Activated naive CD4-positive, alpha-beta T cell treated with anti-CD3 and anti-CD28 coated beads, Interleukin-2, amount 50 U/mL, for 72 hours (primary cell): ENCODE measurements around the gene SLC35G1. TPM values are rescaled to one million over a fixed set of nuclear protein-coding genes. Genes with fewer than 3 reads are reported as not detected.
A peak's percentile ranks its signal among the peaks of the same experiment; 100 is the strongest.

Experiments
- ATAC-seq, 2 donors: fragments of 150-1000 bp; cut with Tn5 transposase; 2 replicates each; pipeline ENCODE4 v1.10.0; 2021; ENCODE audit warnings: mild to moderate bottlenecking in 2 of 2, moderate library complexity in 2 of 2
- DNase-seq, 2 donors: peaks; one replicate each; pipeline ENCODE4 v3.0.0; 2021 to 2022; ENCODE audit warnings: low spot score in 2 of 2
- H3K27ac Mint-ChIP-seq, 2 donors: one replicate each; pipeline ENCODE4 v1.8.0; 2022; ENCODE audit warnings: mild to moderate bottlenecking in 2 of 2, mixed read lengths in 2 of 2
- H3K36me3 Mint-ChIP-seq, 2 donors: one replicate each; pipeline ENCODE4 v1.8.0; 2022; ENCODE audit warnings: mixed read lengths in 2 of 2
- H3K9me3 Mint-ChIP-seq, 2 donors: one replicate each; pipeline ENCODE4 v1.8.0; 2022; ENCODE audit warnings: mixed read lengths in 2 of 2
- total RNA-seq, 2 donors: library from RNA; stranded (reverse); gene quantifications; one replicate each; pipeline ENCODE4 v1.2.3, GENCODE V29; 2022

SLC35G1 gene
- total RNA-seq, 2 donors from 2014 or later: 3.3 to 4.1 TPM

GRCh38 chr10:93916257-93917063, 22.7 kb downstream of the SLC35G1 start:
- Mint-ChIP-seq H3K9me3 (no peaks in the 10 kb centered on the region), H3K36me3 (no peaks in the 10 kb centered on the region), H3K27ac (no peak overlapping the region)
- no peak for ATAC-seq
- no peak for DNase-seq

- H3K36me3 Mint-ChIP-seq: no peaks in the 10 kb centered on the region
- DNase-seq: no peak
- H3K9me3 Mint-ChIP-seq: no peaks in the 10 kb centered on the region
- H3K27ac Mint-ChIP-seq: no peak overlapping the region
- ATAC-seq: no peak
Observed at GRCh38 chr10:93917064-93917391, 23.2 kb downstream of the SLC35G1 start.

- DNase-seq (no peak), ATAC-seq (no peak)
- Mint-ChIP-seq H3K36me3 (no peaks in the 10 kb centered on the region), H3K27ac (no peak overlapping the region), H3K9me3 (no peaks in the 10 kb centered on the region)
Observed at GRCh38 chr10:93917821-93918220, 24.0 kb downstream of the SLC35G1 start.

- no peak for ATAC-seq
- peak in 1 of 2 donors; percentile 45 for DNase-seq
- Mint-ChIP-seq H3K36me3 (no peaks in the 10 kb centered on the region), H3K9me3 (no peaks in the 10 kb centered on the region), H3K27ac (no peak overlapping the region)
Observed at GRCh38 chr10:93921338-93921737, 27.6 kb downstream of the SLC35G1 start.

GRCh38 chr10:93926613-93927012, 32.8 kb downstream of the SLC35G1 start:
- Mint-ChIP-seq H3K36me3 (peaks cover 19 to 20% of the 10 kb centered on the region in 2 donors), H3K27ac (no peak overlapping the region), H3K9me3 (peaks cover 13% of the 10 kb centered on the region in 2 donors)
- DNase-seq: no peak
- ATAC-seq: no peak

GRCh38 chr10:93938140-93938539, 44.4 kb downstream of the SLC35G1 start:
- ATAC-seq (no peak), DNase-seq (no peak)
- H3K9me3 Mint-ChIP-seq: peaks cover 0 to 6% of the 10 kb centered on the region in 2 donors
- no peak overlapping the region for H3K27ac Mint-ChIP-seq
- no peaks in the 10 kb centered on the region for H3K36me3 Mint-ChIP-seq

- no peaks in the 10 kb centered on the region for H3K36me3 Mint-ChIP-seq
- peaks cover 0 to 6% of the 10 kb centered on the region in 2 donors for H3K9me3 Mint-ChIP-seq
Observed at GRCh38 chr10:93940881-93941280, 47.1 kb downstream of the SLC35G1 start.

GRCh38 chr10:93941606-93942005, 47.8 kb downstream of the SLC35G1 start:
- H3K36me3 Mint-ChIP-seq: no peaks in the 10 kb centered on the region
- peaks cover 0 to 6% of the 10 kb centered on the region in 2 donors for H3K9me3 Mint-ChIP-seq
- ATAC-seq: no peak
- no peak for DNase-seq
- no peak overlapping the region for H3K27ac Mint-ChIP-seq

More at GRCh38 chr10:93940881-93941280, 47.1 kb downstream of the SLC35G1 start:
- DNase-seq (no peak), ATAC-seq (no peak)
- H3K27ac Mint-ChIP-seq: no peak overlapping the region

GRCh38 chr10:93945819-93946218, 52.0 kb downstream of the SLC35G1 start:
- H3K9me3 Mint-ChIP-seq: no peaks in the 10 kb centered on the region
- no peak for DNase-seq
- H3K27ac Mint-ChIP-seq: no peak overlapping the region
- no peaks in the 10 kb centered on the region for H3K36me3 Mint-ChIP-seq
- ATAC-seq: no peak

- H3K9me3 Mint-ChIP-seq: no peaks in the 10 kb centered on the region
- DNase-seq: no peak
- no peak overlapping the region for H3K27ac Mint-ChIP-seq
- no peaks in the 10 kb centered on the region for H3K36me3 Mint-ChIP-seq
- ATAC-seq: no peak
Observed at GRCh38 chr10:93947055-93947454, 53.3 kb downstream of the SLC35G1 start.

GRCh38 chr10:93947524-93947923, 53.7 kb downstream of the SLC35G1 start:
- H3K27ac Mint-ChIP-seq: no peak overlapping the region
- DNase-seq (no peak), ATAC-seq (no peak)
- no peaks in the 10 kb centered on the region for H3K36me3 Mint-ChIP-seq
- H3K9me3 Mint-ChIP-seq: no peaks in the 10 kb centered on the region

GRCh38 chr10:93951905-93952304, 58.1 kb downstream of the SLC35G1 start:
- Mint-ChIP-seq H3K27ac (no peak overlapping the region), H3K36me3 (no peaks in the 10 kb centered on the region), H3K9me3 (no peaks in the 10 kb centered on the region)
- DNase-seq: no peak
- ATAC-seq: no peak

Other genes starting within 250 kb of the SLC35G1 start
- gene FRA10AC1, start 191.4 kb upstream of the SLC35G1 start, total RNA-seq: 10 to 100 TPM; 18.5 to 27.0 TPM
- not detected for gene LGI1, start 136.0 kb upstream of the SLC35G1 start, total RNA-seq
- under 1 TPM; 0.04 to 0.07 TPM for gene PLCE1, start 100.0 kb downstream of the SLC35G1 start, total RNA-seq